ENCODE data around the gene DNAJA1.

- no peak for TF ChIP-seq POLR2AphosphoS5 (IDR thresholded peaks at IDR 0.05; ENCODE audit: low read depth, low read length)
- TF ChIP-seq POLR2A (IDR thresholded peaks at IDR 0.05; ENCODE audit: low read depth, low read length) = peak; percentile 14; the same call in 1 of the 2 replicates
- no peak for TF ChIP-seq TAF1 (IDR thresholded peaks at IDR 0.05; ENCODE audit: borderline replicate concordance, low read depth, low read length)
Observed at GRCh38 chr9:33041432-33042188, 16.5 kb downstream of the DNAJA1 start.

Data from GM12892 (cell line).